GM13977 (cell line): ENCODE data around the gene TPI1.
"Not testable (repeated sequence)": the region's sequence is repeated elsewhere in the genome, so short reads cannot be mapped to it uniquely, and the experiment has no call there.

ENCODE experiments used
- DNase-seq: peaks from one replicate; pipeline ENCODE4 v3.0.0; 2012; ENCODE audit warnings: low spot score
- in situ Hi-C: fragments of 300-500 bp; cut with MboI; formaldehyde crosslinking; loops from one replicate; pipeline ENCODE4 v1.12.0; 2022; ENCODE audit warnings: low sequenced_read_pairs, low pct_unique_long_range_greater_than_20kb, mixed read lengths, inconsistent platforms; ENCODE audit not compliant: unreplicated experiment
- TF ChIP-seq, protein P1 (sequence below): IDR thresholded peaks from 2 replicates; pipeline ENCODE4 v1.5.1; 2012; ENCODE audit warnings: mild to moderate bottlenecking, control low read depth; ENCODE audit not compliant: insufficient read depth; ENCODE audit errors: extremely low read depth, missing control alignments

TPI1 gene

DNA sequence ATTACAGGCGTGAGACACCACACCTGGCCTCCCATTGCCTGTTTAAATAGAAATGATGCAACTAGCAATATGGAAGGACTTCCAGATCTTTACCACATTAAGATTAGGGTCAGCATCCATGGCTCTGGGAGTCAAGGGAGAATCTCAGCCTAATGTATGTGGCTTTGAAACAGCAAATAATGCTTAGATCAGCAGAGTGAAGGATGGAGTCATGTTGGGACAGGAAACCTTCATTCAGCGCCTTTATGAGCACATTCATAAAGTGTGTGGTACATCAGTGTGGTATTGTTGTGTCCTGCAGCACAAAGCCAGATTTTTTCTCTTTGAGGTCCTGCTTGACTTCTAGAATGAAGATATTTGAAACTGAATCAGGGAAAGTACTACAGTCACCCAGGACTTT is 21.0 kb downstream of the TPI1 start:
- in situ Hi-C loops, result no loop called here
- TF ChIP-seq, protein P1, sequence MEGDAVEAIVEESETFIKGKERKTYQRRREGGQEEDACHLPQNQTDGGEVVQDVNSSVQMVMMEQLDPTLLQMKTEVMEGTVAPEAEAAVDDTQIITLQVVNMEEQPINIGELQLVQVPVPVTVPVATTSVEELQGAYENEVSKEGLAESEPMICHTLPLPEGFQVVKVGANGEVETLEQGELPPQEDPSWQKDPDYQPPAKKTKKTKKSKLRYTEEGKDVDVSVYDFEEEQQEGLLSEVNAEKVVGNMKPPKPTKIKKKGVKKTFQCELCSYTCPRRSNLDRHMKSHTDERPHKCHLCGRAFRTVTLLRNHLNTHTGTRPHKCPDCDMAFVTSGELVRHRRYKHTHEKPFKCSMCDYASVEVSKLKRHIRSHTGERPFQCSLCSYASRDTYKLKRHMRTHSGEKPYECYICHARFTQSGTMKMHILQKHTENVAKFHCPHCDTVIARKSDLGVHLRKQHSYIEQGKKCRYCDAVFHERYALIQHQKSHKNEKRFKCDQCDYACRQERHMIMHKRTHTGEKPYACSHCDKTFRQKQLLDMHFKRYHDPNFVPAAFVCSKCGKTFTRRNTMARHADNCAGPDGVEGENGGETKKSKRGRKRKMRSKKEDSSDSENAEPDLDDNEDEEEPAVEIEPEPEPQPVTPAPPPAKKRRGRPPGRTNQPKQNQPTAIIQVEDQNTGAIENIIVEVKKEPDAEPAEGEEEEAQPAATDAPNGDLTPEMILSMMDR, result no peak
- DNase-seq, result no peak

- in situ Hi-C loops, DNase-seq: not testable (repeated sequence)
Measured at GRCh38 chr12:6888794-6889193, 21.5 kb downstream of the TPI1 start.

GRCh38 chr12:6889775-6890573 is 22.6 kb downstream of the TPI1 start:
- DNase-seq, in situ Hi-C loops: not testable (repeated sequence)

DNA sequence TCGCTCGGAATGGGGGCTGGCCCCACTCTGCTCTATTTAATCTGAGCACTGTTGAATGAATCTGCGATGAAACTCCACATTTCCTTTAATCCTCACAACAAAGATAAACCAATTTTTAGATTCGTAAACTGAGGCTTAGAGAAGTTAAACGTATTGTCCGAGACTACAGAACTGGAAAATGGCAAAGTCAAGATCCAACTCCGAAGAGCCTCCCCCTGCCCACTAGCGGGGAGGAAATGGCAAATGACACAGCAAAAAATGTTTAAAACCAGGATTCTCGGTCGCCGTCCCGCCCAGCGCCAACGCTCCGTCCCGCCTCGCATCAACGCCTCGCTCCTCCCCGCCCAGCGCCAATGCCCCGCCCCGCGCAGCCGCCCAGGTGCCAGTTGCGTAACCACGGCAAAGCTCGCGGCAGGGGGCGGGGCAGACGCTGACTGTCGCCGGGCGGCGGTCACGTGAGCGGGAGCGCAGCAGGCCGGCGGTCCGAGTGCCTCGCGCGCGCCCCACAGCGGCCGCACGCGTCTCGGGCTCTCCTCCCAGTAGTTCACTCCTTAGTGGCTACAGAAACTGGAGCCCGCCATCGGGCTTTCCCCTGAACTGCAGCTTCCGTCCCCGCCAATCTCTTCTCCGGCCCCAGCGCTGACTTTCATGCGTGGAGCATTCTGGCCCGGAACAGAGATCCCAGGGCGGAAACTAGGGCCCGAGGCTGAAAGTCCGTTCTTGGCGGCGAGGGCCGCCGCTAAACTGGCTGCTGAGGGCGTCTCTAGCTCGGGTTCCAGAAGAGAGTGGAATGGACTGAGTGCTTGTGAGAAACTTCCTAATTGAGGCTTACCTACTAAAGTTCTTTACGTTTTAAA is 23.7 kb downstream of the TPI1 start:
- DNase-seq, result peak; percentile 98
- TF ChIP-seq, protein P1, result peak; percentile 92
- in situ Hi-C loops, result no loop called here

GRCh38 chr12:6891646-6892001 is 24.3 kb downstream of the TPI1 start:
- in situ Hi-C loops, result no loop called here
- TF ChIP-seq, protein P1, result no peak
- DNase-seq, result no peak

- in situ Hi-C loops, DNase-seq: not testable (repeated sequence)
Measured at GRCh38 chr12:6892683-6893082, 25.4 kb downstream of the TPI1 start.

GRCh38 chr12:6894321-6894720 is 27.0 kb downstream of the TPI1 start:
- TF ChIP-seq, protein P1, result no peak
- no peak for DNase-seq
- in situ Hi-C loops, result no loop called here

DNA sequence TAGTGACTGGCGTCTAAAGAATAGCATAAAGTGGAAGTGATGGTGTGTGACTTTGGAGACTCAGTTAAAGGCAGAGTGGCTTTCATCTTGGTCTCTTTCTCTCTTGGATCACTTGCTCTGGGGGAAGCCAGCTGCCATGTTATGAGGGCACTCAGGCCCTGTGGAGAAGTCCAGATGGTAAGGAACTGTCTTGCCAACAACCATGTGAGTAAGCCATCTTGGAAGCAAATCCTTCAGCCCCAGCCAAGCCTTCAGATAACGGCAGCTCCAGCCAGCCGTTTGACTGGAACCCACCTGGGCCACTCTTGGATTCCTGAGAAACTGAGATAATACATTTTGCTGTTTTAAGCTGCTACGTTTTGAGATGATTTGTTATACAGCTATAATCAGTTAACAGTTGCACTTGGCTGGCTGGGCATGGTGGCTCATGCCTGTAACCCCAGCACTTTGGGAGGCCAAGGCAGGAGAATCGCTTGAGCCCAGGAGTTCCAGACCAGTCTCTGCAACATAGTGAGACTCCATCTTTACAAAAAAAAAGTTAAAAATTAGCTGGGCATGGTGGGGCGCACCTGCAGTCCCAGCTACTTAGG is 29.6 kb downstream of the TPI1 start:
- TF ChIP-seq, protein P1, result no peak
- in situ Hi-C loops, result no loop called here
- no peak for DNase-seq
